Non-pigmented ciliary epithelial cell (primary cell): ENCODE data around the gene CCNT2.
A peak's percentile ranks its signal among the peaks of the same experiment; 100 is the strongest.
"Not testable (repeated sequence)": the region's sequence is repeated elsewhere in the genome, so short reads cannot be mapped to it uniquely, and the experiment has no call there.

Experiments used
- DNase-seq: peaks from one replicate; pipeline ENCODE4 v3.0.0-alpha.2; 2010; ENCODE audit warnings: low read depth

CCNT2 gene

DNA sequence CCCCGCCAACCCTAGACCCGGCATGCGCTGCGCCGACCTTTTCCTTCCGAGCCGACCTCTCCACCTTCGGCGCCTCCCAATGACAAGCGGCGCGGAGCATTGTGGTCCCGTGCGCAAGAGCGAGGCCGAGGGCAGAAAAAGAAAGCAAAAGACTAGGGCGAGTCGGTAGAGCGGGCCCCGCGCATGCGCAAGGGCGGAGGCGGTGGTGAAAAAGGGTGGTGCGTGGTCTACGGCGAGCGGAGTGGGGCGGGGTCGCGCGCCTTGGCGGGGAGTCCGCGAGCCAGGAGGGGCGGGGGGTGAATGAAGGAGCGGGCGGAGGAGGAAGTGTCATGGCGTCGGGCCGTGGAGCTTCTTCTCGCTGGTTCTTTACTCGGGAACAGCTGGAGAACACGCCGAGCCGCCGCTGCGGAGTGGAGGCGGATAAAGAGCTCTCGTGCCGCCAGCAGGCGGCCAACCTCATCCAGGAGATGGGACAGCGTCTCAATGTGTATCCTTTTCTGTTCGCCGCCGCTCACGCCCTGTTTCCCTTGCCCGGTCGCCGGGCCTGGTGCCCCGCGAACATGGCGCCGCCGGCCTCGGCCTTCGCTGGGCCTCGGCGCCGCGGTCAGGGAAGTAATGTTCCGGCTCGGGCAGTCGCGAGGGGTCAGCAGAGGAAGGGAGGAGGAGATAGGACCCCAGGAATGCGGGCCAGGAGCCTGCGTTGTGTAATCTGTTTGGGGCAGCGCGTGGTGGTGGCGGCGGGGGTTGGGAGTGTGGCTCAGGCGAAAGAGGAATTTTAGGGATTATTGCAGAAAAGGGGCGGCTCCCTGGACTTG, at the start of gene CCNT2:
CCNT2 (plus strand) TSS at position 297 of the 815 bp plus-strand sequence; CDS start at position 330, 33 bp downstream.
- peak; percentile 91 for DNase-seq

DNA sequence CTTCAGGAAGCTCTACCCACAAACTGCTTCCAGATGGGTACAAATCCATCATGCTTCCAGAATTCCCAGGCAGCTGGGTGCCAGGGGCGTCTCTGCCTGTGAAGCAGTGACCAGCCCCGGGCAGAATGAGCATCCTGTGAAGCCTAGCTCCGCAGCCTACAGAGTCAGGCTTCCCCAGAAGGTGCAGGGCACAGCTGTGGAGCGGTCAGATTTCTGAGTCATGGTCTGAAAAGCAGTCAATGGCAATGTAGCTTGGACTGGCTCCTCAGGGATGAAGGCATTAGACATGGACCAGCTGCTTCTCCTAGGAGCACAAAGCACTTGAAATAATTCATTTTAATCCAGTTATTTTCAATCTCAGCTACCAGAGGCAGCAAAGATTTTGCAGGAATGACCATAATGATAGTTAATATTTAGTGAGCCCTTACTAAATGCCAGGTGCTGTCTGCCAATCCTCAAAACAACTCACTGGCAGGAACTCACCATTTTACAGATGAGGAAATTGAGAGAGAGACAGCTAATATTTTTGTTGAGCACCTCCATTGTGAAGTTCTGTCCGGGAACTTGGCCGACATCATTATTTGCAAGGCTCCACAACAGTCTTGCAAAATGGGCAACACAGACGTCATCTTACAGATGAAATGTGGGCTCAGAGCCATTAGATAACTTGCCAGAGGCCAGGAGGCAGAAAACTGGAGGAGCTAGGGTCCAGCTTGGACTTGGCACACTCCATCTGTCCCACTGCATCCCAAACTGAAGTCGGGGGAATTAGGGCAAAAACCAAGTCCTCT, 48.5 kb upstream of the CCNT2 start:
- no peak for DNase-seq

GRCh38 chr2:134873152-134873551, 45.5 kb upstream of the CCNT2 start:
- DNase-seq: no peak

DNA sequence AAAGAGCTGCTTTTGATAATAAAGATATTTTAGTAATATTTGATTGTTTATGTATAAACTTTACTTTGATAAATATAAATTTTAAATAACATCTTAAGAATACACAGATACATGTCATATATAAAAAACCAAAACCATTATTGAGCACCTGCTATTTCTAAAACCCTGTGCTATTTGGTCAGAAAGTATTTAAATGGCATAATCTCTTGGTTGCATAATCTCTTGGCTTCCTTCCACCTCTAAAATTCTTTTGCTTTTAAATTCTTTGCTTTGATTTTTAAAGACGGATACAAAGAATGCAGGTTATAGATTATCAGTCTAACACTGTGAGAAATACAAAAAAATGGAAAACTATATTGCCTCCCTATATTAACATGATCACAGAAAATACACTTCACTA, 43.3 kb upstream of the CCNT2 start:
- DNase-seq: no peak

GRCh38 chr2:134882773-134883172, 35.8 kb upstream of the CCNT2 start:
- DNase-seq: no peak

DNA sequence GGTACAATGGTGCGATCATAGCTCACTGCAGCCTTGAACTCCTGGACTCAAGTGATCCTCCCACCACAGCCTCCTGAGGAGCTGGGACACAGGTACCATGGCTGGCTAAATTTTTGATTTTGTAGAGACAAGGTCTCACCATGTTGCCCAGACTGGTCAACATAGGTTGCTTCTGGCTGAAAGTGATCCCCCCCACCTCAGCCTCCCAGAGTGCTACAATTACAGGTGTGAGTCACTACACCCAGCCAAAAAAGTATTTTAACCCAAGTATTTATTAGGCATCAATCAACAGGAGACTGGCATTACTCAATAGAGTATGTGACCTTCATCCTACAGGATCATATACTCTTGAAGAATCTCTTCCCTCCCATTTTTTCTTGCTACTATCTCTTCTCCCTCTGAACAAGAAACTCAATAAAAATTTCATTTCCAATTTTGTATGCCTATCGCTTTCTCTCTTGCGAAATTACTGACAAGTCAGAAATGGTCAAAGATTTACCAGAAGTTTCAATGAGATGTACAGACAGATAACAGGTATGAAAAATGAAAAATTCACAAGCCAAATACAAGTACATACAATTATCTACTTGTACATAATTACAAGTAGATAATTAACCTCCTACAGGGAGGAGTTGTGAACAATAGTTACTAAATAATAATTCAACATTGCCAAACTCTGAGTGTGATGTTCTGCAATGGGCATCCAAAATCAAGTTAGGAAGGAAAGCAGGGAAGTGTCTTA, 34.9 kb upstream of the CCNT2 start:
- no peak for DNase-seq

- no peak for DNase-seq
These were observed 34.2 kb upstream of the CCNT2 start for GRCh38 chr2:134884435-134884834.

- no peak for DNase-seq
These were observed 26.2 kb upstream of the CCNT2 start for GRCh38 chr2:134892282-134893035.

DNA sequence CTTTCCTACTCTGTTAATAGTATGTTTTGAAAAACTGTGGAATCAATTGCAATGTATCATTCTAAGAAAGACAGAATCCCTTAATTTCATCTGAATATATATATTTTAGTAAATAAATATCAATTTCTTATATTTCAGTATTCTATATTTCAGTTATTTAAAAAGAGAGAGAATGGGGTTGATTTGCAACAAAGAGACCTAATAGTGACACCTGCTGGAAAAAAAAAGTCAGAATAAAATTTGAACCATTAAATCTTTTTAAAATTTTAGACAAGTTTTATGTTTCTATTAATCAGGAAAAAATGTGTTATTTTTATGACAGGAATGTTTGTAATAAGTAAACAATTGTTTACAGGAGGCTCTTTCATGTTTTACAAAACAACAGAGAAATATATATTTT, 20.7 kb upstream of the CCNT2 start:
- DNase-seq: no peak

- DNase-seq: no peak
These were observed 19.4 kb upstream of the CCNT2 start for GRCh38 chr2:134899204-134899603.

- DNase-seq: no peak
These were observed 18.5 kb upstream of the CCNT2 start for GRCh38 chr2:134900151-134900550.

DNA sequence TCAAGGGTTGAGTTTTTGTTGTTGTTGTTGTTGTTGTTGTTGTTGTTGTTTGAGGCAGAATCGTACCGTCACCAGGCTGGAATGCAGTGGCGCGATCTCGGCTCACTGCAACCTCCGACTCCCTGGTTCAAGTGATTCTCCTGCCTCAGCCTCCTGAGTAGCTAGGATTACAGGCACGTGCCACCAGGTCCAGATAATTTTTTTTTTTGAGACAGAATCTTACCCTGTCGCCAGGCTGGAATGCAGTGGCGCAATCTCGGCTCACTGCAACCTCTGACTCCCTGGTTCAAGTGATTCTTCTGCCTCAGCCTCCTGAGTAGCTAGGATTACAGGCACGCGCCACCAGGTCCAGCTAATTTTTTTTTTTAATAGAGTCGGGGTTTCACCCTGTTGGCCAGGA, 14.9 kb upstream of the CCNT2 start:
- not testable (repeated sequence) for DNase-seq

DNA sequence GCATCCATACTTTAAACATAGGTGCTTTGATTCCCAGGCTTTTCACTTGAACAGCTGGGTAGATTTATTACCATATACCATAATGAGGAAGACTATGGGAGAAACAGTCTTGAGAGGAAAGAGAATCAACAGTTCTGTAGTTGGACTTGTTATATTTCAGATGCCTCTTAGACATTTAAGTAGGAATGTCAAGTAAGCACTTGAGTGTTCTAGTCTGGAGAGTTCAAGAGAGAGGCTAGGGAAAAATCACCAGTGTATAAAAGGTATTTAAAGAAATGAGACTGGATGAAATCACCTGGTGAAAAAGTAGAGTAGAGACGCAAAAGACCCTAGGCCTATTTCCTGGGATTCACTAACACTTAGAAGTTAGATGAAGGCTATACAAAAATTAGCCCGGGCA, 13.5 kb upstream of the CCNT2 start:
- no peak for DNase-seq

DNA sequence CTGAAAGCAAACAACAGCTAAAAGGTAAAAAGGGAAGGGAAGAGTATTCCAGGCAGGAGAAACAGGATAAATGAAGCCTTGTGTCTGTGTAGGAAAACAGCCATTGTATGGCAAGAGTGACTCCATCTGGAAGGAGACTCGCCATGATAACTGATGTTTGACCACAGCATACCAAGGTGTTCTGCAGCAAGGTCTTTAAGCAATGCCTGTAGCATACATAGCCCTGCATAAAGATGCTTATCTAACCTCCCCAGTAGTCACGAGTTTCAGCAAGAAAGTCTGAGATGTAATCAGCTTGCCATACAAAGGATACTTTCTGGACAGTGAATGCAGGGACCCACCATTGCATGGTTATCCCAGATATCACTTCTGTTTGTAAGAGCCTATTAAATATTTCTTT, 11.9 kb upstream of the CCNT2 start:
- no peak for DNase-seq

GRCh38 chr2:134907441-134908116, 11.0 kb upstream of the CCNT2 start:
- DNase-seq: not testable (repeated sequence)

- no peak for DNase-seq
These were observed 7.7 kb upstream of the CCNT2 start for GRCh38 chr2:134910763-134911399.

DNA sequence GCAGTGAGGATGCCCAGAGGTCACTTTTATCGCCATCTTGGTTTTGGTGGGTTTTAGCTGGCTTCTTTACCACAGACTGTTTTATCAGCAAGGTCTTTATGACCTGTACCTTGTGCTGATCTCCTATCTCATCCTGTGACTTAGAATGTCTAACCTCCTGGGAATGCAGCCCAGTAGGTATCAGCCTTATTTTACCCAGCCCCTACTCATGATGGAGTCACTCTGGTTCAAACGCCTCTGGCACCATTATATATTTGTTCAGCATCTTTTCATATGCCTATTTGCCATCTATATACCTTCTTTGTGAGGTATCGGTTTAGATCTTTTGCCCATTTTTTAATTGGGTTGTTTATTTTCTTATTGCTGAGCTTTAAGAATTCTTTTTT, 7.2 kb upstream of the CCNT2 start:
- DNase-seq: no peak

GRCh38 chr2:134912361-134912760, 6.3 kb upstream of the CCNT2 start:
- DNase-seq: no peak

DNA sequence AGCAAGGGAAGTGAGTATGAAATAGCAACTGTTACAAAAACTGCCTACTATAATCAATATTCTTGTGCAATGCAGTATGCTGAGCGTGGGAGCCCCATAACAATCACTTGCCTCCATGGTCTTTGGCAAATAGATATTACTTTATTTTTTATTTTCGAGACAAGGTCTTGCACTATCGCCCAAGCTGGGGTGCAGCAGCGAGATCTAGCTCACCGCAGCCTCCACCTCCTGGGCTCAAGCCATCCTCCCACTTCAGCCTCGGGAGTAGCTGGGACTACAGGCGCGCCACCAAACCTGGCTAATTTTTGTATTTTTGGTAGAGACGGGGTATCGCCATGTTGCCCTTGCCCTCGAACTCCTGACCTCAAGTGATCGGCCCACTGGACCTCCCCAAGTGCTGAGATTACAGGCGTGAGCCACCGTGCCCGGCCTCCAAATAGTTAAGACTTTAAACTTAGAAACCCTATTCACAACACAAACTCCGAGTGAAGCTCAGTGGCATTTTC, 1.2 kb upstream of the CCNT2 start:
- DNase-seq: no peak

DNA sequence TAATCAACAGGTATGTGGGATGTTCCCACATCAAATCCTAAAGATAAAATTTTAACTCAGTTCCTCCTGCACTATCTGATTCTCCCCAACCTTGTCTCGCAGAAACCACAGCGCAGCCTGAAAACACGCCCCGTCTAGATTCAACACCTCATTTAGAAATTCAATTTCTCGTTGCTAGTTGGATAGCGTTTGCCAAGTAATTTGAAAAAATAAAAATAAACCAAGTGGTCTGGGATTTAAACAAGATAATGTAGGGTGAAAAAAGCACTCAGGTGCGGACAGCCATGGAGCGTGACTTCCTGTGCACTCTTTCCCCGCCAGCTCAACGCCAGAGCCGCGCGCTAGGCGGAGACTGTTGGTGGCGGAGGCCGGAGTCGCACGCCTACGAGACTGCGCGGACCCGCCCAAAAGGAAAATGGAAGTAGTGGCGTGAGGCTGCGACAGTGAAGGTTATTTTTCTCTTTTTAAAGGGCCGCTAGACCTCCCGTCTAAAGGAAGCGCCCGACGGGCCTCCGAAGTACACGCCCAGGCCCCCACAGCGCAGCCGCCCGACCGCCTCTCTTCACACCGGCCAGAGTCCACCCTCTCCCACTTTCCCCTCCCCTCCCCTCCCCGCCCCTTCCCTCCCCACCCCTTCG, 615 bp upstream of the CCNT2 start:
- no peak for DNase-seq
